ENCODE data around the gene KSR2. TPM values are rescaled to one million over a fixed set of nuclear protein-coding genes. Genes with fewer than 3 reads are reported as not detected.

KSR2 gene
- total RNA-seq, 1 donor, result 0.10 TPM

DNA sequence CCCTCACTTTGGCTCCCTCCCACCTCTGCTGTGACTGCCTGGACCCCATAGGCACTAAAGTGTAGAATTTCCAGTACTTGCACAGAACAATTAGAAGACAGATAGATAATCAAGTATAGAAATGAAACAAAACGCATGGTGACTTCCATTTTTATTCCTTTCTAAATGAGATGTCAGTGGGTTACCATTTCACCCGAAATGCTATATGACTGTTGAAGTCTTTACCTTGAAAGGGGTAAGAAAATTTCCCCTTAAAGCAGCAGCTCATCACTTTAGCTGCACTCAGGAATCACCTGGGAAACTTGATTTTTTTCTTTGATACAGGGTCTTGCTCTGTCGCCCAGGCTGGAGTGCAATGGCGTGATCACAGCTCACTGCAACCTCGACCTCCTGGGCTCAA lies 12.5 kb upstream of the KSR2 start:
- no peak overlapping the region for H3K4me3 ChIP-seq (ENCODE audit: low read length)
- H3K27me3 ChIP-seq (ENCODE audit: insufficient read depth, low read length), result no peaks in the 10 kb centered on the region
- no peaks in the 10 kb centered on the region for H3K4me1 ChIP-seq (ENCODE audit: insufficient read depth, low read length)
- no peaks in the 10 kb centered on the region for H3K9me3 ChIP-seq (ENCODE audit: low read depth, low read length)

DNA sequence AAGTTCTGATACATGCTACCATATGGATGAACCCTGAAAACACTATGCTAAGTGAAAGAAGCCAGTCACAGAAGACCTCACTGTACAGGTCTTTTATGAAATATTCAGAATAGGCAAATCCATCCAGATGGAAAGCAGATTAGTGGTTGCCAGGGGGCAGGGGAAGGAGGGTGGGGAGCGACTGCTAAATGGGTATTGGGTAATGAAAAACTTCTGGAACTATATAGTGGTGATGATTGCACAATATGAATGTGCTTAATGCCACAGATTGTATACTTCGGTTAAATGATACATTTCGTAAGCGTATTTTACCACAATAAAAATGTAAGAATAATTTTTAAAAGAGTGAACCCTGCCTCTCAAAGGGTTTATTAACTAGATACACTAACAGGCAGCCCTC lies 11.8 kb upstream of the KSR2 start:
- no peaks in the 10 kb centered on the region for H3K27me3 ChIP-seq (ENCODE audit: insufficient read depth, low read length)
- no peaks in the 10 kb centered on the region for H3K4me1 ChIP-seq (ENCODE audit: insufficient read depth, low read length)
- no peaks in the 10 kb centered on the region for H3K9me3 ChIP-seq (ENCODE audit: low read depth, low read length)
- no peak overlapping the region for H3K4me3 ChIP-seq (ENCODE audit: low read length)

DNA sequence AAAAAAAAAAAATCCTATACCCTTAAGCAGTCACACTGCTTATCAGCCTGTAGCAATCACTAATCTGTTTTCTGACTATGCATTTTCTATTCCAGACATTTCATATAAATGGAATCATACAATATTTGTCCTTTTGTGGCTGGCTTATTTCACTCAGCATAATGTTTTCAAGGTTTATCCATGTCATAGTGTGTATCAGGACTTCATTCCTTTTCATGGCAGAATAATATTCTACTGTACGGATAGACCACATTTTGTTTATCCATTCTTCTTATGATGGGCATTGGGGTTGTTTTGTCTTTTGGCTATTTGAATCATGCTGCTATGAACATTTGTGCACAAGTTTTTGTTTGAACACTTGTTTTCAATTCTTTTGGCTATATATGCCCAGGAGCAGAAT lies 8.6 kb upstream of the KSR2 start:
- Histone ChIP-seq H3K9me3 (ENCODE audit: low read depth, low read length) (no peaks in the 10 kb centered on the region), H3K4me1 (ENCODE audit: insufficient read depth, low read length) (no peaks in the 10 kb centered on the region), H3K4me3 (ENCODE audit: low read length) (no peak overlapping the region), H3K27me3 (ENCODE audit: insufficient read depth, low read length) (no peaks in the 10 kb centered on the region)

DNA sequence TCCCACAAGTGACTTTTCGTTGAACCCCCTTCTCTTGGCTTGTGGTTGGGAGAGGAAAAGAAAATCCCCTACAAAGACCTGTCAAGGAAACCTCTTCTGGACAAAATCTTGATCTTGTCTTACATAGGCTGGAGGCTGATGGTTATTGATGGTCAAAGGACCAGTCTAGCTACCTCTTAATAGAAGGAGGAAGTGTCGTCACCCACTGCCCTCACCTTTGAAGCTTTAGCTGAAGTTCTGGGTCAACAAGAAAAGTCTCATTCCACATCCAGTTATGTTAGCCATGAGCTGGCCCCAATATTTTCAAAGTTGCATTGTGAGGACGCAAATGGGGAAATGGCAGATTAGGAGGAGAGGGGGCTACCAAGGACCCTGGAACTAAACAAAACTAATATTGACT lies 6.2 kb upstream of the KSR2 start:
- peaks cover 6% of the 10 kb centered on the region for H3K27me3 ChIP-seq (ENCODE audit: insufficient read depth, low read length)
- no peaks in the 10 kb centered on the region for H3K4me1 ChIP-seq (ENCODE audit: insufficient read depth, low read length)
- no peaks in the 10 kb centered on the region for H3K9me3 ChIP-seq (ENCODE audit: low read depth, low read length)
- no peak overlapping the region for H3K4me3 ChIP-seq (ENCODE audit: low read length)

DNA sequence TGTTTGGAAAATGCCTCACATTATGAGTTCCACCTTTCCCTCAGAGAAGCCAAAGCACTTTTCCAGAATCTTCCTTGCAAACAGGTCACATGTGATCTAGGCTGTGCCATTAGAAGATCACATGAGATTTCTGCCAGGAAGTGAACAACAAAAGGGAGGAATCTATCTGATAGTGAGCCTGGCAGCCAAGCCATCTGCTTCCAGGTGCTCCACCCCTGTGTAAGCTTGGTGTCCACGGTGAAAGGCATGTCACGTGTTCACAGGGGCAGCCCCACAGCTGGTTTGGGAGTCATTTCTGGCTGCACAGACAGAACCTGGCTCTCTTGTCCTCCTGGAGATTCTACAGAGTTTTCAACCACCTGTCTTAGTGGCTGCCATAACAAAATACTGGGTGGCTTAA lies 3.5 kb upstream of the KSR2 start:
- H3K27me3 ChIP-seq (ENCODE audit: insufficient read depth, low read length), result peaks cover 27% of the 10 kb centered on the region
- H3K4me3 ChIP-seq (ENCODE audit: low read length), result no peak overlapping the region
- no peaks in the 10 kb centered on the region for H3K4me1 ChIP-seq (ENCODE audit: insufficient read depth, low read length)
- no peaks in the 10 kb centered on the region for H3K9me3 ChIP-seq (ENCODE audit: low read depth, low read length)

DNA sequence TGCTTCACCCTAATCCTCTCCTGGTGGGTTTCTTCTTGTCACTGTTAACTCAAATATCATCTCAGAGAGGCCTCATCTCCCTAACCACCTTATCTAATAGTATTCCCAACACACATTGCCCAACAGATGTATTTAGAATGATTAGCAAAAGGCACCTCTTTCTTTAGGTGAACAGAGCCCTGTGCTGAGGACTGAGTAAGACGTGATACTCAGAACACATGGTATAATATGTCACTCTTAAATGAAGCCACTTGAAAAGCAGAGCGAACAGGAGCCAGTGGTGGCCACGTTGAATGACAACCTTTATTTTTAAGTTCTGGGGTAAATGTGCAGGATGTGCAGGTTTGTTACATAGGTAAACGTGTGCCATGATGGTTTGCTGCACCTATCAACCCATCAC lies 1.5 kb upstream of the KSR2 start:
- Histone ChIP-seq H3K4me1 (ENCODE audit: insufficient read depth, low read length) (no peaks in the 10 kb centered on the region), H3K27me3 (ENCODE audit: insufficient read depth, low read length) (peaks cover 44% of the 10 kb centered on the region), H3K9me3 (ENCODE audit: low read depth, low read length) (no peaks in the 10 kb centered on the region), H3K4me3 (ENCODE audit: low read length) (no peak overlapping the region)

DNA sequence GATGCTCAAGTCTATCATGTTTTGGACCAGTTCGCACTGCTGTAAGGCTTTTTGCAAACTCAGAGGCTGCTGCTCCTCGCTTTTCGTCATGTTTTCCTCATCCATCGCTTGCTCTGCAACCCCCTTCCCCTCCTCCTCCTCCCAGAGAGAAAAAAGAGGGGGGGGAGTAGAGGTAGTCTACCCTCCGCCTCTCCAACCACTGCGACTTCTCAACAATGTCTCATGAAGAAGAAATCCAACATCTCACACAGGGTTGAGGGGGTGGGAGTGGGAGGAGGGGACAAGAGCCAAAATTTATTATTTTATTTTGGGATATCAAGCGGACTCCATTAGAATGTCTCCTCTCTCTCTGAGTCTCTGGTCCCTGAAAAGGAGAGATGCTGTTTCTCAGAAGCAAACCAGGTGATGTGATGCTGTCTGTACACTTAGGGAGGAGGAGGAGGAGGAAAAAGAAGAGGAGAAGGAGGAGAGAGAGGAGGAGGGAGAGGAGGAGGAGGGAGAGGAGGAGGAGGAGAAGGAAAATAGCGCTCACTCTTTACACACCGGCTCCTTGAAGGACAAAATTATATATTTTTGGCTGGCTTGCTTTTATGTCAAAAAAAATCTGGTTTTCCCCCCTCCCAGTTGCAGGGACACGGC lies 520 bp downstream of the KSR2 start:
- peaks cover 50% of the 10 kb centered on the region for H3K27me3 ChIP-seq (ENCODE audit: insufficient read depth, low read length)
- no peaks in the 10 kb centered on the region for H3K4me1 ChIP-seq (ENCODE audit: insufficient read depth, low read length)
- no peaks in the 10 kb centered on the region for H3K9me3 ChIP-seq (ENCODE audit: low read depth, low read length)
- H3K4me3 ChIP-seq (ENCODE audit: low read length), result no peak overlapping the region

DNA sequence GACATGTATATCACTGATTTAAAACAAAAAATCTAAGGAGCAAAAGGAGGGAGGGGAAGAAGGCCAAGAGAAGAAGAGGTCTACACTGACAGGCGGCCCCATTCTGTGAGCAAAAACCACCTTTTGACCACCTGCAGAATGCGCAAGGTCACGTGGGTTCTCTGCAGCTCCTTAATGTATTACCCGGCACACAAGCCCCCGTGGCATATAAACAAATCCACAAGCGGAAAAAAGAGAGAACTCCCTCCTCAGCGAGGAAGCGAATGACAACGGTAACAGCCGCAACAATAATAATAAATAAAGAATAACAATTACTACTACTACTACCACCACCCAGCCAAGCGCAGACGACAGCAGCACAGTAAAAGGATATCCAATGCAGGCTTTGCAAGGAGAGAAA lies 1.3 kb downstream of the KSR2 start:
- peaks cover 50% of the 10 kb centered on the region for H3K27me3 ChIP-seq (ENCODE audit: insufficient read depth, low read length)
- H3K4me1 ChIP-seq (ENCODE audit: insufficient read depth, low read length), result no peaks in the 10 kb centered on the region
- H3K9me3 ChIP-seq (ENCODE audit: low read depth, low read length), result no peaks in the 10 kb centered on the region
- no peak overlapping the region for H3K4me3 ChIP-seq (ENCODE audit: low read length)

DNA sequence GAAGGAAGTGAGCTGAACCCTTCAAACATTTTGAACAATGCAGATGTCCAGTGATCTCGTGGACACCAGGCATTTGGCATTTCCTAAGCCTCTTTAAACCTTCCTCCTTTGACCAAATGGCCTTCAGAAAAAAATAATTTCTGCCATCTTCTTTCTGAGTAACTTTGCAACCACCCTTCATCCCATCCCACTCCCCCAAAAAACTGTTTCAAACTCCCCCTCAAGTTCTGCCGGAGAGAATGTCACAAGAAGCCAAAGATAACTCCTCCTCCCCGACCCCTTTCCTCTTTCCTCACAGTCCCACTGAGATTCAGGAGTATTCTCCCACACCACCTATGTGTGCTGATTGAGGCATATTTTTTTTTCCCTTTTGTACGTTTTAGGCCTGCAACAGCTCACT lies 1.7 kb downstream of the KSR2 start:
- H3K9me3 ChIP-seq (ENCODE audit: low read depth, low read length), result no peaks in the 10 kb centered on the region
- H3K4me3 ChIP-seq (ENCODE audit: low read length), result no peak overlapping the region
- peaks cover 50% of the 10 kb centered on the region for H3K27me3 ChIP-seq (ENCODE audit: insufficient read depth, low read length)
- no peaks in the 10 kb centered on the region for H3K4me1 ChIP-seq (ENCODE audit: insufficient read depth, low read length)

DNA sequence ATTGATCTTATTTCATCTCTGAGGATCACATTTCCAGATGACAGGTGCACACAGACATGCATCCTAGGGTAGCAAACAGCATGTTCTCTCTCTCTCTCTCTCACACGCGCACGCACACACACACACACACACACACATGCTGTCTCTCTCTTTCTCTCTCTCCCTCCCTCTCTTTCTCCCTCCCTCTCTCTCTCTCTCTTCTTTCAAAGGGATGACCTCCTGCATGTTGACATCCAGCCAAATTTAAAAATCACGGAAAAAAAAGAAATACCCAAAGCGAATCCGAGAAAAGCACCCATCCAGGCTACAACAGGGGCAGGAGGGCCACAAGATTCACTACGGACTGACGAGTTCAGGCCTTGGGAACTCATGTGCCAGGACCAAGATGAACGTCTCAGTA lies 2.3 kb downstream of the KSR2 start:
- H3K27me3 ChIP-seq (ENCODE audit: insufficient read depth, low read length), result peaks cover 50% of the 10 kb centered on the region
- H3K4me3 ChIP-seq (ENCODE audit: low read length), result no peak overlapping the region
- no peaks in the 10 kb centered on the region for H3K4me1 ChIP-seq (ENCODE audit: insufficient read depth, low read length)
- H3K9me3 ChIP-seq (ENCODE audit: low read depth, low read length), result no peaks in the 10 kb centered on the region

DNA sequence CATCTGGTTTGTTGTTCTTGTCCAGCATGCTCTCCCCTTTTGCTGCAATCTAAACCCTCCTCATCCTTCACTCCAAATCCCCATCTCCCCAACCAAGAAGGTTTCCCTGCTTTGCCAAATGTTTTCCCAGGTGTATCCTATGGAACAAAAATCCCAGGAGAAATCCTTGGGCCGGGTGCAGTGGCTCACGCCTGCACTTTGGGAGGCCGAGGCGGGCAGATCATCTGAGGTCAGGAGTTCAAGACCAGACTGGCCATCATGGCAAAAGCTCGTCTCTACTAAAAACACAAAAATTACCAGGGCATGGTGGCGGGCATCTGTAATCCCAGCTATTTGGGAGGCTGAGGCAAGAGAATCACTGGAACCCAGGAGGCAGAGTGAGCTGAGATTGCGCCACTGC lies 5.0 kb downstream of the KSR2 start:
- Histone ChIP-seq H3K9me3 (ENCODE audit: low read depth, low read length) (no peaks in the 10 kb centered on the region), H3K4me3 (ENCODE audit: low read length) (no peak overlapping the region), H3K4me1 (ENCODE audit: insufficient read depth, low read length) (no peaks in the 10 kb centered on the region), H3K27me3 (ENCODE audit: insufficient read depth, low read length) (peaks cover 37% of the 10 kb centered on the region)

DNA sequence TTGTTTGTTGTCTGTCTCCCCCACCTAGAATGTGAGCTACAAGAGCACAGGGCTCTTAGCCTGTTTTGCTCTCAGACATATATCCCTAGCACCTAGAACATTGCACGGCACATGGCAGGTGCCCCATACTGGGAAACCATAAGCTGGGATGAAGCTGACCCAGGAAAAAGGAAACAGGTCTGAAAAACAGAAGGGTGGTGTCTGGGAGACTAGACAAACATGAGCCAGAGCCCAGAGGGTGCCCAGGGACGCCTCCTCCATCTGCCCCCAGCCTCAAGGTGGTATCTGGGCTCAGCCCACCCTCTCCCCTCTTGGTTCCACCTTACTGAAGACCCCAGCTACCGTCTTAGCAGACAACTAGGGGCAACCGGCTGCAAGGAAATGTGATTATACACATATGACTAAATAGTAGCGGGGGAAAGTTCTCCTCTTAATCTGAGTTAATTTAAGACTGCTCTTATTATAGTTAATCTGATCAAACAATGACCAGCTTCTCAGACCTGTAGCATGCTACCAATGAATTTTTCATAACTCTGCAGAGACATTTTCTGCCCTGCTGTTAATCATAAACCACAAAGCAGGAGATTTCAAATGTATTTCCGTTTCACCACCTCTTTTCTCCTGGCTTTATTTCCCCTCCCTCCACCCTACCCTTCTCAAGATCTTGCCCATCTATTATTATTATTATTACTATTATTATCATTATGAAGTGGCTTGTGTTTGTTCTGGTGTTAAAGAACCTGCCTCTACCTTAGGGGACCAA lies 31.9 kb downstream of the KSR2 start:
- Histone ChIP-seq H3K27me3 (ENCODE audit: insufficient read depth, low read length) (no peaks in the 10 kb centered on the region), H3K4me3 (ENCODE audit: low read length) (no peak overlapping the region), H3K4me1 (ENCODE audit: insufficient read depth, low read length) (no peaks in the 10 kb centered on the region), H3K9me3 (ENCODE audit: low read depth, low read length) (no peaks in the 10 kb centered on the region)

DNA sequence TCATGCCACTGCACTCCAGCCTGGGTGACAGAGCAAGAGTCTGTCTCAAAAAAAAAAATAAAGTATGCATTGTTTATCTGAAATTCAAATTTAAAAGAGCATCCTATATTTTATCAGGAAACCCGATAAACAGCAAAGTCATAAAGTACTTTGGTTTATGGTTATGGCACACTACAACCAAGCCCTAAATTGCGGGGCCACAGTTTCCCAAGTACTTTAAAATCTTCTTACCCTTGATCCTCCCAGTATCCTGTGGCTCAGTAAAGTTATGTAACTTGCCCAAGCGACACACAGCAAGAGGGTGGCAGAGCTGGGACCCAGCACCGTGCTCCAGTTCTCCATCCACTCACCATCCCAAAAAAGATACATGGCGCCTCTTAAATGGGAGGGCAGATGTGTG lies 35.2 kb downstream of the KSR2 start:
- Histone ChIP-seq H3K4me3 (ENCODE audit: low read length) (no peak overlapping the region), H3K4me1 (ENCODE audit: insufficient read depth, low read length) (no peaks in the 10 kb centered on the region), H3K27me3 (ENCODE audit: insufficient read depth, low read length) (no peaks in the 10 kb centered on the region), H3K9me3 (ENCODE audit: low read depth, low read length) (no peaks in the 10 kb centered on the region)

DNA sequence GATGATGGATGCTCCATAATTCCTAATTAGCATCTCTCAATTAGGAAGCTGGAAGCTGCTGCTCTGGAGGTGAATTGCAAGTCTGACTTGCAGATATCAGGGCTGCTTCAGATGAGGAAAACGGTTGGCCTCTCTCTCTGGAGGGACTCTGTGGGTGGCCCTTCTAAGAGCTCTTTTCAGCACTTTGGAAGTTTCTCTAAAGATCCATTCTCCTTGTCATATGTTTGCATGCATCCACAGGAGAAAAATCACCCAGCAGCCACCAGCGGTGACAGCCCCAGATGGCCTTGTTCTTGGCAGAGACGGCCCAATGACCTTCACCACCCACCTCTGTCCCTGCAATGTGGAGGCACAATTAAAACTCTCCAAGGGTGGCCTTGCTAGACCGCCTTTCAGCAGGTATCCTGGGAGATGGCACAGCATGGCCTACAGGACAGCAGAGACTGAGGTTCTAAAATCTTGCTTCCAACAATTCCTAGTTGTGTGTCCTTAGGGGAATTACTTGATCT lies 42.3 kb downstream of the KSR2 start:
- Histone ChIP-seq H3K27me3 (ENCODE audit: insufficient read depth, low read length) (no peaks in the 10 kb centered on the region), H3K4me1 (ENCODE audit: insufficient read depth, low read length) (no peaks in the 10 kb centered on the region), H3K9me3 (ENCODE audit: low read depth, low read length) (no peaks in the 10 kb centered on the region), H3K4me3 (ENCODE audit: low read length) (no peak overlapping the region)

DNA sequence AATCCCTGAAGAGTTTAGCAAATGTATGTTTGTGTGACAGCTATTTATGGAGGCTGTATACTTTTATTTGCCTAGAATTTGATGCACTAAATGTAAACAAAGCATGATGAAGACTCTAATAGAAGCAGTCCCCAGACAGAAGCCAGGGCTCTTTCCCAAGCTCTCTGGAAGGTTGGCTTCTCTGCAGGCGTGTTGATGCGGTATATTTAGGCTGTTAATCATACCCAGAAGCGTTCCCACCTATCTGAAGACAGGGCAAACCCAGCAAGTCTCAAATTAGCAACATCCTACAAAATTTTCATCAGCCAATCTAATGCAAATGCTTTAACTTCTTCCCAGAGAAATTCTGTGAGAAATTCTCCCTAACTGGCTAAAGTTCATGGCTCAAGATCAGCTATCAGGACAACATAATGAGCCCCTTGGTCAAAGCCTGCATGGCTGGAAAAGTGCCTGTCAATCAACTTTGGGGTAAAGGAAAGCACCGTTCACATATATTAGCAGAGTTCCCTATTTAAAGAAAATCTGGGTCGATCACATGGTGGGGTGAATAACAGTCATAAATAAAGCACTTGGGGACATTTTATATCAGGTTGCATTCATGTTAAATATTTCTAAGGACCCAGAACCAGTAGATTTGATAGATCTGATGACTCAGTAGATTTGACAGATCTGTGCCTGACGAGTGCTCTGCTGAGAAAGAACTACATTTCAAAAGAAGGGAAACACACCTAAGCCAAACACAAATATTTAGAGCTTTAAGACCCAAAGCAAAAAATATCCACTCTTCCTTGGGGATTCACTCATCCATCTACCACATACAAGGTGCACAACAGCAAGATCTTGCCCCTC lies 46.6 kb downstream of the KSR2 start:
- Histone ChIP-seq H3K4me1 (ENCODE audit: insufficient read depth, low read length) (no peaks in the 10 kb centered on the region), H3K9me3 (ENCODE audit: low read depth, low read length) (no peaks in the 10 kb centered on the region), H3K4me3 (ENCODE audit: low read length) (no peak overlapping the region), H3K27me3 (ENCODE audit: insufficient read depth, low read length) (no peaks in the 10 kb centered on the region)
